ENCODE results near the gene PLD5.

DNA sequence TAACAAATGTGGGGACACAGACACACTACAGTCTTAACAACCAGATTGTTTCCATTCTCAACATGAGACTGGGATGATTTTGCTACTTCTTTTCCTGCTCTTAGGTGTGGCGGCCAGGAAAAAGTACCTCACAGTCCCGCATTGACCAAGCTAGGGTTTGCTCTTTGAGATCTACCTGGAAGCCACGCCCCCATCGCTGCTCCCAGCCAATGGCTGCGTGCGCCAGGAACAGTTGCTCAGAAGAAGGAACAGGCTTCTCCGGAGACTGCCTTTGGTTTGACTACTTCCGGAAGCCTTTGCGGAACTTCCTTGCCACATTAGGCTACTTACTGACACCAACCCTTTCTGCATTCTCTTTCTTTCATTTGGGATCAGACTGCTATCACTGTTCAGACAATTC, 44.2 kb upstream of the PLD5 start:
- TF ChIP-seq, protein P1, sequence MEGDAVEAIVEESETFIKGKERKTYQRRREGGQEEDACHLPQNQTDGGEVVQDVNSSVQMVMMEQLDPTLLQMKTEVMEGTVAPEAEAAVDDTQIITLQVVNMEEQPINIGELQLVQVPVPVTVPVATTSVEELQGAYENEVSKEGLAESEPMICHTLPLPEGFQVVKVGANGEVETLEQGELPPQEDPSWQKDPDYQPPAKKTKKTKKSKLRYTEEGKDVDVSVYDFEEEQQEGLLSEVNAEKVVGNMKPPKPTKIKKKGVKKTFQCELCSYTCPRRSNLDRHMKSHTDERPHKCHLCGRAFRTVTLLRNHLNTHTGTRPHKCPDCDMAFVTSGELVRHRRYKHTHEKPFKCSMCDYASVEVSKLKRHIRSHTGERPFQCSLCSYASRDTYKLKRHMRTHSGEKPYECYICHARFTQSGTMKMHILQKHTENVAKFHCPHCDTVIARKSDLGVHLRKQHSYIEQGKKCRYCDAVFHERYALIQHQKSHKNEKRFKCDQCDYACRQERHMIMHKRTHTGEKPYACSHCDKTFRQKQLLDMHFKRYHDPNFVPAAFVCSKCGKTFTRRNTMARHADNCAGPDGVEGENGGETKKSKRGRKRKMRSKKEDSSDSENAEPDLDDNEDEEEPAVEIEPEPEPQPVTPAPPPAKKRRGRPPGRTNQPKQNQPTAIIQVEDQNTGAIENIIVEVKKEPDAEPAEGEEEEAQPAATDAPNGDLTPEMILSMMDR (IDR thresholded peaks at IDR 0.05), result no peak
- TF ChIP-seq POLR2A (IDR thresholded peaks at IDR 0.05), result no peak
- no peak for TF ChIP-seq POLR2AphosphoS5 (IDR thresholded peaks at IDR 0.05)
- no peak for TF ChIP-seq EP300 (IDR thresholded peaks at IDR 0.05)
